Endothelial cell of umbilical vein (primary cell): ENCODE data around the gene PPM1D. TPM values are rescaled to one million over a fixed set of nuclear protein-coding genes. Genes with fewer than 3 reads are reported as not detected.
A peak's percentile ranks its signal among the peaks of the same experiment; 100 is the strongest.
"Not testable (repeated sequence)": the region's sequence is repeated elsewhere in the genome, so short reads cannot be mapped to it uniquely, and the experiment has no call there.

ENCODE experiments used
- BruUV-seq: library from RNA; stranded (reverse); fragments of 400-500 nt; replicated peaks from 2 replicates; lab custom pipeline; 2021; lab: Mats Ljungman, UMichigan
- CTCF ChIA-PET: fragments of 300-600, 350-600 bp; sonication (Branson Sonifier 250); formaldehyde crosslinking; loops from one replicate; lab custom pipeline; 2021; ENCODE audit warnings: antibody characterized with exemption, inconsistent platforms; lab: Charles Lee
- POLR2A ChIA-PET: fragments of 300-600, 350-600 bp; sonication (Branson Sonifier 250); formaldehyde crosslinking; loops from one replicate; lab custom pipeline; 2021; ENCODE audit warnings: antibody characterized with exemption, inconsistent platforms; lab: Charles Lee
- DNase-seq: peaks from one replicate; pipeline ENCODE4 v3.0.0-alpha.2; 2011; ENCODE audit warnings: low read depth, low spot score
- FAIRE-seq: peaks from 2 replicates; lab custom pipeline; 2011; peaks lifted over from hg19 to GRCh38; lab: Jason Lieb, UNC
- H2AFZ ChIP-seq: 2 replicates; pipeline ENCODE4 v1.6.0; 2012; ENCODE audit warnings: low read depth, low read length, control low read depth, inconsistent platforms
- H3K27ac ChIP-seq: 2 replicates; pipeline ENCODE4 v1.5.1; 2011; ENCODE audit warnings: low read depth, mild to moderate bottlenecking, control low read depth, low read length, moderate library complexity; ENCODE audit not compliant: insufficient read depth
- H3K27me3 ChIP-seq, 2 experiments: 2 replicates each; pipeline versions ENCODE4 v1.6.0 to v1.6.1; 2011; ENCODE audit warnings: low read length in 2 of 2, mixed read lengths in 1 of 2; ENCODE audit not compliant: control insufficient read depth in 2 of 2, insufficient read depth in 2 of 2
- H3K36me3 ChIP-seq, 2 experiments: 2 replicates in 1 of 2; 3 replicates in 1 of 2; pipeline ENCODE4 v1.5.1; 2011; ENCODE audit warnings: low read length in 2 of 2, mild to moderate bottlenecking in 1 of 2, moderate library complexity in 1 of 2; ENCODE audit not compliant: control insufficient read depth in 2 of 2, insufficient read depth in 2 of 2; ENCODE audit errors: extremely low read depth in 1 of 2
- H3K4me1 ChIP-seq: 3 replicates; pipeline ENCODE4 v1.5.1; 2011; ENCODE audit warnings: mild to moderate bottlenecking, low read length; ENCODE audit not compliant: control insufficient read depth, insufficient read depth; ENCODE audit errors: extremely low read depth
- H3K4me2 ChIP-seq: 2 replicates; pipeline ENCODE4 v1.6.1; 2011; ENCODE audit warnings: low read length, control low read depth, mixed read lengths; ENCODE audit not compliant: insufficient read depth
- H3K4me3 ChIP-seq, 3 experiments: fragments of 200-600 bp in 1 of 3; sonication (generic), shearing (Covaris generic) in 1 of 3; replicated peaks in 1 of 3; 2 replicates each; pipeline ENCODE4 v1.5.1; 2011 to 2016; ENCODE audit warnings: control low read depth in 3 of 3, low read length in 3 of 3, mild to moderate bottlenecking in 2 of 3, inconsistent platforms in 1 of 3, low read depth in 1 of 3, moderate library complexity in 1 of 3; ENCODE audit not compliant: insufficient read depth in 1 of 3
- H3K79me2 ChIP-seq: 2 replicates; pipeline ENCODE4 v1.6.0; 2012; ENCODE audit warnings: low read length, inconsistent platforms; ENCODE audit not compliant: control insufficient read depth, insufficient read depth
- H3K9ac ChIP-seq: replicated peaks from 2 replicates; pipeline ENCODE3; 2011; ENCODE audit warnings: low read length, control low read depth; ENCODE audit not compliant: insufficient read depth; ENCODE audit errors: extremely low read depth
- H3K9me1 ChIP-seq: replicated peaks from 3 replicates; pipeline ENCODE4 v1.6.0; 2011; ENCODE audit warnings: mild to moderate bottlenecking, low read length; ENCODE audit not compliant: control insufficient read depth, insufficient read depth; ENCODE audit errors: extremely low read depth
- H3K9me3 ChIP-seq: replicated peaks from 2 replicates; pipeline ENCODE4 v1.5.1; 2012; ENCODE audit warnings: low read length, inconsistent platforms; ENCODE audit not compliant: control insufficient read depth, insufficient read depth
- H4K20me1 ChIP-seq: replicated peaks from 2 replicates; pipeline ENCODE3; 2011; ENCODE audit warnings: mild to moderate bottlenecking, low read length; ENCODE audit not compliant: control insufficient read depth, insufficient read depth; ENCODE audit errors: extremely low read depth
- EZH2 ChIP-seq: IDR thresholded peaks from 2 replicates; pipeline ENCODE4 v1.6.1; 2012; ENCODE audit warnings: borderline replicate concordance, low read depth, mild to moderate bottlenecking, moderate library complexity, low read length, inconsistent platforms; ENCODE audit not compliant: severe bottlenecking
- FOS ChIP-seq: IDR thresholded peaks from 2 replicates; pipeline ENCODE4 v1.6.1; 2011; ENCODE audit warnings: mild to moderate bottlenecking, low read length, moderate library complexity, borderline replicate concordance; ENCODE audit not compliant: insufficient read depth
- MYC ChIP-seq: IDR thresholded peaks from one replicate; pipeline ENCODE4 v1.6.1; 2011; ENCODE audit warnings: mild to moderate bottlenecking, low read depth, low read length
- POLR2A ChIP-seq: IDR thresholded peaks from 2 replicates; pipeline ENCODE4 v1.6.1; 2012; ENCODE audit warnings: low read depth, mild to moderate bottlenecking, control low read depth, low read length
- dilution Hi-C: fragments of 300-500 bp; cut with MboI; formaldehyde crosslinking; loops from one replicate; pipeline ENCODE4 v1.15.0; 2019; ENCODE audit warnings: low sequenced_read_pairs; ENCODE audit not compliant: extremely low pct_ligation_motif_present
- intact Hi-C: fragments of 100-400 bp; cut with micrococcal nuclease; formaldehyde crosslinking; loops from one replicate; pipeline ENCODE4 v1.10.0; 2022
- polyA plus RNA-seq, 4 experiments: library from polyadenylated mRNA; depleted of rRNA in 3 of 4; stranded (reverse) in 3 of 4; unstranded in 1 of 4; fragments of >200 nt; gene quantifications; 2 replicates each; pipeline versions ENCODE4 v1.2.1 to v1.2.3, GENCODE V29; 2011 to 2012; ENCODE audit warnings: missing spikeins in 1 of 4
- total RNA-seq: library from RNA; stranded (reverse); gene quantifications from 2 replicates; pipeline ENCODE4 v1.2.3, GENCODE V29; 2021
- TF ChIP-seq, protein P1 (sequence below), 2 donors: IDR thresholded peaks; 1 replicate in 1 of 2; 2 replicates in 1 of 2; pipeline ENCODE4 v1.5.1; 2011; ENCODE audit warnings: low read length in 2 of 2, mild to moderate bottlenecking in 2 of 2, moderate library complexity in 2 of 2, control low read depth in 1 of 2, inconsistent platforms in 1 of 2, low read depth in 1 of 2; ENCODE audit not compliant: insufficient read depth in 1 of 2; ENCODE audit errors: extremely low read depth in 1 of 2

The PPM1D gene
- total and polyA plus RNA-seq, 2 donors (not counting 3 experiments of a cell fraction or from before 2014, with no cell fraction given), result 7.9 to 19.0 TPM

DNA sequence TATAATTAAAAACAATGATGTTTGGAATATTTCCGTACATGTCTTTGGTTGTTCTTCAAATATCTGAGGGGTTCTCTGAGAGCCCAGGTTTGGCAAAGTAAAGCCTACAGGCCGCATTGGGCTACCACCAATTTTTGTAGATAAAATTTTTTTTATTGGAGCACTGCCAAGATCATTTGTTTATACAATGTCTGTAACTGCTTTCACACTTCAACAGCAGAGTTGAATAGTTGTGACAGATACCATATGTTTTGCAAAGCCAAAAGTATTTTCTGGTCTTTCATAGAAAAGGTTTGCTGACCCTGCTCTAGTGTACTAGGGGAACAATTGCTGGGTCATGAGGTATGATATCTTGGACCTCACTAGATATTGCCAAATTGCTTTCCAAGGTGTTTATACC lies 10.5 kb downstream of the PPM1D start:
- Histone ChIP-seq H4K20me1 (peaks cover 10% of the 10 kb centered on the region), H3K4me3 (no peak overlapping the region), H3K79me2 (peaks cover 91% of the 10 kb centered on the region), H3K27ac (no peak overlapping the region), H3K4me2 (no peak overlapping the region), H3K36me3 (no peaks in the 10 kb centered on the region), H3K27me3 (no peaks in the 10 kb centered on the region), H3K9ac (no peak overlapping the region), H3K4me1 (peaks cover 2% of the 10 kb centered on the region), H3K9me3 (no peaks in the 10 kb centered on the region), H2AFZ (no peak overlapping the region), H3K9me1 (no peaks in the 10 kb centered on the region)
- no TSS peak for BruUV-seq
- FAIRE-seq (no peak), DNase-seq (peak; percentile 48)
- TF ChIP-seq FOS, result no peak
- TF ChIP-seq, protein P1, sequence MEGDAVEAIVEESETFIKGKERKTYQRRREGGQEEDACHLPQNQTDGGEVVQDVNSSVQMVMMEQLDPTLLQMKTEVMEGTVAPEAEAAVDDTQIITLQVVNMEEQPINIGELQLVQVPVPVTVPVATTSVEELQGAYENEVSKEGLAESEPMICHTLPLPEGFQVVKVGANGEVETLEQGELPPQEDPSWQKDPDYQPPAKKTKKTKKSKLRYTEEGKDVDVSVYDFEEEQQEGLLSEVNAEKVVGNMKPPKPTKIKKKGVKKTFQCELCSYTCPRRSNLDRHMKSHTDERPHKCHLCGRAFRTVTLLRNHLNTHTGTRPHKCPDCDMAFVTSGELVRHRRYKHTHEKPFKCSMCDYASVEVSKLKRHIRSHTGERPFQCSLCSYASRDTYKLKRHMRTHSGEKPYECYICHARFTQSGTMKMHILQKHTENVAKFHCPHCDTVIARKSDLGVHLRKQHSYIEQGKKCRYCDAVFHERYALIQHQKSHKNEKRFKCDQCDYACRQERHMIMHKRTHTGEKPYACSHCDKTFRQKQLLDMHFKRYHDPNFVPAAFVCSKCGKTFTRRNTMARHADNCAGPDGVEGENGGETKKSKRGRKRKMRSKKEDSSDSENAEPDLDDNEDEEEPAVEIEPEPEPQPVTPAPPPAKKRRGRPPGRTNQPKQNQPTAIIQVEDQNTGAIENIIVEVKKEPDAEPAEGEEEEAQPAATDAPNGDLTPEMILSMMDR (IDR thresholded peaks at IDR 0.05; ENCODE audit: extremely low read depth in 1 of 2, insufficient read depth in 1 of 2, low read depth in 1 of 2, low read length in 2 of 2), result no peak
- TF ChIP-seq POLR2A, result no peak
- TF ChIP-seq MYC, result no peak
- no peak for TF ChIP-seq EZH2
- ChIA-PET CTCF (interaction anchor here (1.4 kb wide), 1 partner anchor 41 kb away, joined by 3 read pairs; no protein-coding TSS in a partner anchor), POLR2A (no interaction called here)
- intact Hi-C loops, result no loop called here
- dilution Hi-C loops, result no loop called here

DNA sequence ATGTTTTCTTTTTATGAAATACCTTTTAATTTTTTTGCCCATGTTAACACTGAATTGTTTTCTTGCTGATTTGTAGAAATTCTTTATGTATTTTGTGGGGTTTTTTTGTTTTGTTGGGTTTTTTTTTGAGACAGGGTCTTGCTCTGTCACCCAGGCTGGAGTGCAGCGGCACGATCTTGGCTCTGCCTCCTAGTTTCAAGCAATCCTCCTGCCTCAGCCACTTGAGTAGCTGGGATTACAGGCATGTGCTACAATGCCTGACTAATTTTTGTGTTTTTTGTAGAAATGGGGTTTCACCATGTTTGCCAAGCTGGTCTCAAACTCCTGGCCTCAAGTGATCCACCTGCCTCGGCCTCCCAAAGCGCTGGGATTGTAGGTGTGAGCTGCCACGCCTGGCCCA lies 11.3 kb downstream of the PPM1D start:
- FAIRE-seq, DNase-seq, H3K36me3 ChIP-seq, H3K4me2 ChIP-seq, H4K20me1 ChIP-seq, H3K9ac ChIP-seq, POLR2A ChIA-PET, H3K9me3 ChIP-seq, BruUV-seq, H3K4me3 ChIP-seq, H2AFZ ChIP-seq, H3K4me1 ChIP-seq, H3K9me1 ChIP-seq, dilution Hi-C loops, H3K27ac ChIP-seq, H3K27me3 ChIP-seq, intact Hi-C loops: not testable (repeated sequence)
- H3K79me2 ChIP-seq, result peaks cover 89% of the 10 kb centered on the region
- CTCF ChIA-PET, result interaction anchor here (0.8 to 1.4 kb wide), 3 partner anchors 19 to 41 kb away, joined by 3 read pairs; no protein-coding TSS in a partner anchor
